ENCODE measurements around the gene OR8B3. TPM values are rescaled to one million over a fixed set of nuclear protein-coding genes. Genes with fewer than 3 reads are reported as not detected.

Gene OR8B3
- total RNA-seq: not detected

DNA sequence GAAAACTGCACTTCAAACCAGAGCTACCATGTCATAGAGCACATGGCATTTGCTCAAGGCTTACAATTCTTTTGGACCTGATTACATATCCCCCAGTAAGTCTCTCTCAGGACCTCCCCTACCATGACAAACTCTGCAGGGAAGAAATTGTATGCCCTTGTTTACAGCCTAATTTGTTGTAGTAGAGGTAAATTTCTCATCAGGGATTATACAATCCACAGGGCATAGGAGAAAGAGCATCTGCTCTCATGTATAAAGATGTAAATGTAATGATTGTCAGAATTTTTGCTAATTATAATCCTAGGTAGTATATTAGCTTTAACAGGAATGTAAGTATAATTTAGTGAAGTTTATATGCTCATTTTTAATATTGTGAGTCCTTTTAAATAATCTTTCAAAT lies at the start of gene OR8B3:
OR8B3 (minus strand) TSS at position 101 of the 400 bp plus-strand sequence. CDS start 1,673 bp downstream, outside the sequence.
- Mint-ChIP-seq H3K36me3 (ENCODE audit: insufficient read depth) (no peaks in the 10 kb centered on the region), H3K4me3 (no peak within 1 kb of the TSS), H3K27me3 (ENCODE audit: low read depth) (no peaks in the 10 kb centered on the region), H3K4me1 (ENCODE audit: low read depth) (no peaks in the 10 kb centered on the region), H3K9me3 (no peaks in the 10 kb centered on the region)
- ATAC-seq (no peak), DNase-seq (no peak)

DNA sequence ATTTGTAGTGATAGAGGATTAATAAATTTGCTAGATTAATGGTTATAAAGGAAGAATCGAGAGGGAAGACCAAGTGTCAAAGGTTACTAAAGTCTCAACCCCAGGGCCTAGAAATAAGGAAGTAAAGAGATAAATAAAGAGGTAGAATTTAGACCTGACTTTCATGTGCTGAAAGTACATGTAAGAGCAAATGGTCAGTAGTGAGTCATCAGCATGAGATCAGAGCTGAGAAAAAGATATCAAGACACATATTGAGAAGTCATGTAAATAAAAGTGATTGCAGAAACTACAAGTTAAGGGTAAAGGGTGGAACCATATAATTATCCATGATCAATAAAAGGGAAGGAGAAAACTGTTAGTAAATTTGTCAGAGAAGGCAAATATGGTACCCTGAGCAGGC lies 48.1 kb upstream of the OR8B3 start:
- Mint-ChIP-seq H3K4me3 (no peak overlapping the region), H3K27me3 (ENCODE audit: low read depth) (peaks cover 6% of the 10 kb centered on the region), H3K4me1 (ENCODE audit: low read depth) (no peaks in the 10 kb centered on the region), H3K36me3 (ENCODE audit: insufficient read depth) (no peaks in the 10 kb centered on the region), H3K9me3 (peaks cover 3% of the 10 kb centered on the region)
- DNase-seq (no peak), ATAC-seq (no peak)

- no peak for ATAC-seq
- no peaks in the 10 kb centered on the region for H3K9me3 Mint-ChIP-seq
Observed at GRCh38 chr11:124445646-124446150, 46.9 kb upstream of the OR8B3 start, which contains the start of gene OR8B8. Gene OR8B8 (minus strand): TSS chr11:124445696. CDS start chr11:124441085, 4,611 bp downstream.

GRCh38 chr11:124442847-124443246 lies 44.0 kb upstream of the OR8B3 start:
- DNase-seq (no peak), ATAC-seq (no peak)
- H3K27me3 Mint-ChIP-seq (ENCODE audit: low read depth): peaks cover 8% of the 10 kb centered on the region
- H3K4me1 Mint-ChIP-seq (ENCODE audit: low read depth): no peaks in the 10 kb centered on the region
- no peaks in the 10 kb centered on the region for H3K36me3 Mint-ChIP-seq (ENCODE audit: insufficient read depth)
- H3K4me3 Mint-ChIP-seq: no peak overlapping the region
- H3K9me3 Mint-ChIP-seq: peaks cover 6% of the 10 kb centered on the region

More at GRCh38 chr11:124445646-124446150, 46.9 kb upstream of the OR8B3 start, which contains the start of gene OR8B8:
- no peak within 1 kb of the TSS for H3K4me3 Mint-ChIP-seq
- DNase-seq: no peak
- peaks cover 6% of the 10 kb centered on the region for H3K27me3 Mint-ChIP-seq (ENCODE audit: low read depth)
- no peaks in the 10 kb centered on the region for H3K36me3 Mint-ChIP-seq (ENCODE audit: insufficient read depth)
- no peaks in the 10 kb centered on the region for H3K4me1 Mint-ChIP-seq (ENCODE audit: low read depth)

DNA sequence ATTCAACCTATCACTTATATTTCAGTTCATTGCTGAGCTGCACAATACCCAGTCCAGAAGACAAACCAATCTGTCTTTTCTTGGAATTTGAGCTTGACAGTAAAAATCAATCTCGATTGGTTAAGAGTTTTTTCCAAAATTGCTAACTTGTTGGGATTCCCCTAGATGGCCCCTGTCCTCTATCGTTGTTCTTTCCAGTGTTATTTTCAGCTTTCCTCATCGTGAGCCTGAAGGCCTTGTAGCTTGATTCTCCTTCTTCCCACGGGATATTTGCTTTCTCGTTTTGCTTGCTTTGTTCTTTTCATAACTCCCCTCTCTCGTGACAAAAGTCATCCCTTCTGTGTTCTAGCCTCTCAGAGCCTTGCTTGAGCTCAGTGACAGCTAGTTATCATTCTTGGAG lies 43.6 kb upstream of the OR8B3 start:
- H3K36me3 Mint-ChIP-seq (ENCODE audit: insufficient read depth): no peaks in the 10 kb centered on the region
- H3K27me3 Mint-ChIP-seq (ENCODE audit: low read depth): peaks cover 8% of the 10 kb centered on the region
- peaks cover 6% of the 10 kb centered on the region for H3K9me3 Mint-ChIP-seq
- no peaks in the 10 kb centered on the region for H3K4me1 Mint-ChIP-seq (ENCODE audit: low read depth)
- ATAC-seq (no peak), DNase-seq (no peak)
- no peak overlapping the region for H3K4me3 Mint-ChIP-seq

DNA sequence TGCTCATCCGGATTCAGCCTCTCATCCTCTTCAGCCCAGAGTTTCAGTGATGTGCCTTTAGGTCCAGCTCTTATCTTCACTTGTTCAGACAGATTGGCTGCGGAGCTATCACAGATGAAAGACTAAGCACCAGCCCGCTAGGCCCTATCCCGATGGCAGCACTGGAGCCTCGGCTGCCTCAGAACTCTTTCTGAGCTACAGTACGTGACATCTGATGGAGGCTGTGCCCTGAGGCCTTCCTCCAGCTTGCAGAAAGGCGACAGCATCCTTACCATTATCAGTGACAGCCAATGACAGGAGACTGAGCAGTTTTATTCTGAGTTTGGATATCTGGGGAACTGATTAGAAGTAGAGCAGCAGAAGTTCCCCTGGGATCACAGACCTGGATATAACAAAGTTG lies 42.7 kb upstream of the OR8B3 start:
- DNase-seq: no peak
- Mint-ChIP-seq H3K36me3 (ENCODE audit: insufficient read depth) (no peaks in the 10 kb centered on the region), H3K4me1 (ENCODE audit: low read depth) (no peaks in the 10 kb centered on the region), H3K9me3 (peaks cover 6% of the 10 kb centered on the region), H3K4me3 (no peak overlapping the region), H3K27me3 (ENCODE audit: low read depth) (peaks cover 8% of the 10 kb centered on the region)
- no peak for ATAC-seq

GRCh38 chr11:124441081-124441480 lies 42.3 kb upstream of the OR8B3 start:
- Mint-ChIP-seq H3K9me3 (peaks cover 6% of the 10 kb centered on the region), H3K4me1 (ENCODE audit: low read depth) (no peaks in the 10 kb centered on the region)
- no peak for DNase-seq

GRCh38 chr11:124440608-124441007 lies 41.8 kb upstream of the OR8B3 start:
- H3K9me3 Mint-ChIP-seq: peaks cover 6% of the 10 kb centered on the region
- ATAC-seq: no peak
- no peak for DNase-seq
- no peak overlapping the region for H3K4me3 Mint-ChIP-seq
- no peaks in the 10 kb centered on the region for H3K36me3 Mint-ChIP-seq (ENCODE audit: insufficient read depth)
- peaks cover 8% of the 10 kb centered on the region for H3K27me3 Mint-ChIP-seq (ENCODE audit: low read depth)
- H3K4me1 Mint-ChIP-seq (ENCODE audit: low read depth): no peaks in the 10 kb centered on the region

More at GRCh38 chr11:124441081-124441480, 42.3 kb upstream of the OR8B3 start:
- ATAC-seq: no peak
- H3K36me3 Mint-ChIP-seq (ENCODE audit: insufficient read depth): no peaks in the 10 kb centered on the region
- H3K27me3 Mint-ChIP-seq (ENCODE audit: low read depth): peaks cover 8% of the 10 kb centered on the region
- no peak overlapping the region for H3K4me3 Mint-ChIP-seq

DNA sequence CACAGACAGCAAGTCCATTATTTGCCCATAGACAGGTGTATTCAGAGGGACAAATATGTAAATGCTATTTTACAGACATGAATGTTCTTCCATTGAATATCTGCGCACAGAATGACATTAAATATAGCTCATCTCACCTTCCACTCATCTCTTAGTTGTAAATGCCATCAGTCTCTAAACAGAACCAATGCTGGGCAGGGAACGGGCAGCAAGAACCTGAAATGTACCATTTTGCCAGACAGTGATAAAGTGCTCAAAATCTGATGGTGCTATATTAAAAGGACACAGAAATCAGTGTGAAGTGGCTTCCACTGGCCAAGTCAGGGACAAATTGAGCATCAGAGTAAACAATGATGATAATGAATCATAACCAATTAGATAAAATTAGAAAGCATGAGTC lies 35.9 kb upstream of the OR8B3 start:
- Mint-ChIP-seq H3K4me3 (no peak overlapping the region), H3K36me3 (ENCODE audit: insufficient read depth) (no peaks in the 10 kb centered on the region), H3K27me3 (ENCODE audit: low read depth) (peaks cover 12% of the 10 kb centered on the region), H3K4me1 (ENCODE audit: low read depth) (no peaks in the 10 kb centered on the region), H3K9me3 (peaks cover 7% of the 10 kb centered on the region)
- no peak for DNase-seq
- no peak for ATAC-seq

GRCh38 chr11:124429599-124429998 lies 30.8 kb upstream of the OR8B3 start:
- ATAC-seq (no peak), DNase-seq (no peak)
- Mint-ChIP-seq H3K4me3 (no peak overlapping the region), H3K4me1 (ENCODE audit: low read depth) (no peaks in the 10 kb centered on the region), H3K9me3 (peaks cover 11% of the 10 kb centered on the region), H3K36me3 (ENCODE audit: insufficient read depth) (no peaks in the 10 kb centered on the region), H3K27me3 (ENCODE audit: low read depth) (peaks cover 8% of the 10 kb centered on the region)

DNA sequence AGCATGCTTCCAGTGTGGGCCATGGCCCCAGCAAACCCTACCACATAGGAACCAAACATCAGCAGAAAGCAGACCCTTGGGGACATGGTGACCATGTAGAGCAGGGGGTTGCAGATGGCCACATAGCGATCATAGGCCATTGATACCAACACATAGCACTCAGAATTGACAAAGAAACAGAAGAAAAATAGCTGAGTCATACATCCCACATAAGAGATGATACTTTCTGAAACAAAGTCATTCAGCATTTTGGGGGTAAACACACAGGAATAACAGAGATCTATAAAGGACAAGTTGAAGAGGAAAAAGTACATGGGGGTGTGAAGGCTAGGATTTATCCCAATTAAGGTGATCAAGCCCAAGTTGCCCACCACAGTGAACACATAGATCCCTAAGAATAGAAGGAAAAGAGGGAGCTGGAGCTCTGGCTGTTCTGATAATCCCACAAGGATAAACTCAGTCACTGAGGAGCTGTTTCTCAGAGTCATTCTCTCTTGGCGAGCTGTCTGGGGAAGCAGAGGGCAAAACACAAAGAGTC lies 25.6 kb upstream of the OR8B3 start, which contains the start of gene OR8B4:
OR8B4 (minus strand) TSS at position 488 of the 538 bp plus-strand sequence; CDS start at position 488, 0 bp downstream.
- no peaks in the 10 kb centered on the region for H3K4me1 Mint-ChIP-seq (ENCODE audit: low read depth)
- H3K27me3 Mint-ChIP-seq (ENCODE audit: low read depth): peaks cover 2% of the 10 kb centered on the region
- H3K4me3 Mint-ChIP-seq: no peak within 1 kb of the TSS
- ATAC-seq (no peak), DNase-seq (no peak)
- no peaks in the 10 kb centered on the region for H3K36me3 Mint-ChIP-seq (ENCODE audit: insufficient read depth)
- peaks cover 7% of the 10 kb centered on the region for H3K9me3 Mint-ChIP-seq

- ATAC-seq: no peak
- Mint-ChIP-seq H3K4me3 (no peak overlapping the region), H3K4me1 (ENCODE audit: low read depth) (no peaks in the 10 kb centered on the region)
Observed at GRCh38 chr11:124421043-124421442, 22.2 kb upstream of the OR8B3 start.

DNA sequence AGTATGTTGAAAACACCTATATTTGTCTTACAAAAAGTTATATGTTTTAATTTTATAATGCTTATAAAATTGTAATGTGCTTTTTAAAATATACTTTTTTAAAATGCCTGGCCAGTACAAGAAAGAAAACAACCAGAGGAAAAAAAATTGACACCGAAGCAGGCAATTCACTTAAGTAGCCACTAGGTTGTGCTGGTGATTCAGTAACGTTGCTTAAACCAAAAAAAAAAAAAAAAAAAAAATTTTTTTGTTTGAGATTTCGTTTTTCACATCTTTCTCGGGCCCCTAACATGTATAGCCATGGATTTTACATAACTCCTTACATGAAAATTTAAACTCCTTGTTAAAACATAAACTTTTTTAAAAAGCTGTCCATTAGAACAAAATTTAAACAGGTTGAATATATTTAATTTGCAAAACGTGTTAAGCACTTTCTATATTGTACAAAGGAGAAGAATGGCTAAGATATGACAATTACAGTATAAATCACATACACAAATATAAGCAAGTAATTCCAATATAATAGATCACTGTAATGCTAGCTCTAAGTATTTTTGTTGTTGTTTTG lies 16.6 kb upstream of the OR8B3 start:
- Mint-ChIP-seq H3K36me3 (ENCODE audit: insufficient read depth) (no peaks in the 10 kb centered on the region), H3K4me1 (ENCODE audit: low read depth) (no peaks in the 10 kb centered on the region), H3K27me3 (ENCODE audit: low read depth) (peaks cover 12% of the 10 kb centered on the region), H3K4me3 (no peak overlapping the region), H3K9me3 (no peaks in the 10 kb centered on the region)
- ATAC-seq: no peak
- DNase-seq: no peak

More at GRCh38 chr11:124421043-124421442, 22.2 kb upstream of the OR8B3 start:
- Mint-ChIP-seq H3K9me3 (no peaks in the 10 kb centered on the region), H3K36me3 (ENCODE audit: insufficient read depth) (no peaks in the 10 kb centered on the region), H3K27me3 (ENCODE audit: low read depth) (peaks cover 3% of the 10 kb centered on the region)
- DNase-seq: no peak

DNA sequence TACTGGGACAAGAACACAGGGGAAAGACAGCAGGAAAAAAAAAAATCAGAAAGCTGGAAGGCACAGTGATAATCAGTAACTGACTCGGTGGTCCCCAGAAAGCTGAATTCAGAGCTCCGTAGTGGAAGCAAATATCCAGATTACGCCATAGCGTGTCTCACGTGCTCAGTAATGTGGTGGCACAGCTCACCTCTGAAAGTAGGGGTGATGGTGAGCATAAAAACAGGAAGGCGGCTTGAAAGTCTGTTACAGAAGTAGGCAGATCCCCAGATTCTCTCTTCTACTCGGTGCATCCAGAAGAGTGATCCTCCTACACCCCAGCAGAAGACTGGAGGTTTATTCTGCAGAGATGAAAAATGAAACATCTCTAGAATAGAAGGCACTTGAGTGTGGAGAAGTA lies 11.1 kb upstream of the OR8B3 start:
- H3K27me3 Mint-ChIP-seq (ENCODE audit: low read depth): peaks cover 19% of the 10 kb centered on the region
- no peaks in the 10 kb centered on the region for H3K36me3 Mint-ChIP-seq (ENCODE audit: insufficient read depth)
- ATAC-seq (no peak), DNase-seq (no peak)
- H3K9me3 Mint-ChIP-seq: no peaks in the 10 kb centered on the region
- no peaks in the 10 kb centered on the region for H3K4me1 Mint-ChIP-seq (ENCODE audit: low read depth)
- no peak overlapping the region for H3K4me3 Mint-ChIP-seq

- Mint-ChIP-seq H3K36me3 (ENCODE audit: insufficient read depth) (no peaks in the 10 kb centered on the region), H3K27me3 (ENCODE audit: low read depth) (peaks cover 13% of the 10 kb centered on the region), H3K4me1 (ENCODE audit: low read depth) (no peaks in the 10 kb centered on the region), H3K4me3 (no peak overlapping the region), H3K9me3 (no peaks in the 10 kb centered on the region)
- no peak for ATAC-seq
- no peak for DNase-seq
Observed at GRCh38 chr11:124405581-124405980, 6.8 kb upstream of the OR8B3 start.
